HG03565 (cell line): ENCODE measurements around the gene RPS21.

Experiments
- ATAC-seq: cut with Tn5 transposase; IDR thresholded peaks from one replicate; pipeline ENCODE4 v1.9.1; 2021; ENCODE audit warnings: mild to moderate bottlenecking, moderate library complexity; ENCODE audit not compliant: unreplicated experiment

The RPS21 gene

DNA sequence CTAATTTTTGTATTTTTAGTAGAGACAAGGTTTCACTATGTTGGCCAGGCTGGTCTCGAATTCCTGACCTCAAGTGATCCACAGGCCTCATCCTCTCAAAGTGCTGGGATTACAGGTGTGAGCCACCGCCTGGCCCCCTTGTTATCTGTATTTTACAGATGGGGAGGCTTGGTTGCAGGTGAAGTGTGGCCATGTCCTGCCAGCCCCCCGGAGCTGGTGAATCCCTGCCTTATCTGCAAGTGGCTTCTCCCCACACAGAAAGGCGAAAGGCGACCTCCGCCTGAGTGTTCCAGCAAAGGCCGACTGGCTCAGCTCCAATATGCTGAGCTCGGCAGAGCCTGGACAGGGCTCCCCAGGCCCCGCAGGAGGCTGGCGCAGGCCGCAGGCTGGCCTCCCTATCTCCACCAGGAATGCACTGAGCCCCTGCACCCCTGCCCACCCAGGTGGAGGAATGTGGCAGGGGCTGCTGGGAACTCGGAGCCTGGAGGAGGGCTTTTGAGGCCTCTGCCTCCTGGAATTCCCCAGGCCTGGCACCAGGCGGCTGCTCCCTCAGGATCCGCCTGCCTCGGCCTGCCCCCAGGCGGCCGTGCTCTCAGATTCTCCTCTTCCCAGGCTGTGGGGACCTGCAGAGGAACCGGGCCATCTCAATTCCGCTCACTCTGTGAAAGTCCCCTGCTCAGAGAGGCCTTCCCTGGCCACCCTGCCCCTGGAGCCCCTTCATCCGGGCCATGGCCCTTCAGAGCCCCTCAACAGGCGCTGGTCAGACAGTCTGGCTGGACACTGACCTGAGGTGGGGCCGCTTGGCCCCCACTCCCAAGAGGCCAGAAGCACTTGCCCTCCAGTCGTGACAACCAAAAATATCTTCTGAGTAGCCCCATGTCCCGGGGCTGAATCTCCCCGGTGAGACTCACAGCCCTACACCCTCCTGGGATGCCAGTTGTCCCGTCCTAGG, 10.5 kb upstream of the RPS21 start:
- no peak for ATAC-seq

DNA sequence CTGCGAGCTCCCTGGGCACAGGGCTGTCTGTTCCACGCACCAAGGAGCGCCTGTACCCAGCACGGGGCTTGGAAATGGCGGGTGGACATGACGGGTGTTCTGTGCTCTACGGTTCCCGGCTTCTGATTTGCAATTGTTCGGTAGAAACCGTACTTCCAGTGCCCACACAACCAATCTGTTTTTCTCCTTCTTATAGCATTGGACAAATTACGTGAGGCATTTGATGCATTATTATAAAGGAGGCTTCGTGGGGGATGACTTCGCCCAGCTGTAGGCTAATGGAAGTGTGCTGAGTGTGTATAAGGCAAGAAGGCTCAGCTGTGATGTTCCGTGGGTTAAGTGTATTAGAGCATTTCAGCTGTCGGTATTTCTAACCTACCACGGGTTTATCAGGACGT, 9.8 kb upstream of the RPS21 start:
- ATAC-seq: no peak

DNA sequence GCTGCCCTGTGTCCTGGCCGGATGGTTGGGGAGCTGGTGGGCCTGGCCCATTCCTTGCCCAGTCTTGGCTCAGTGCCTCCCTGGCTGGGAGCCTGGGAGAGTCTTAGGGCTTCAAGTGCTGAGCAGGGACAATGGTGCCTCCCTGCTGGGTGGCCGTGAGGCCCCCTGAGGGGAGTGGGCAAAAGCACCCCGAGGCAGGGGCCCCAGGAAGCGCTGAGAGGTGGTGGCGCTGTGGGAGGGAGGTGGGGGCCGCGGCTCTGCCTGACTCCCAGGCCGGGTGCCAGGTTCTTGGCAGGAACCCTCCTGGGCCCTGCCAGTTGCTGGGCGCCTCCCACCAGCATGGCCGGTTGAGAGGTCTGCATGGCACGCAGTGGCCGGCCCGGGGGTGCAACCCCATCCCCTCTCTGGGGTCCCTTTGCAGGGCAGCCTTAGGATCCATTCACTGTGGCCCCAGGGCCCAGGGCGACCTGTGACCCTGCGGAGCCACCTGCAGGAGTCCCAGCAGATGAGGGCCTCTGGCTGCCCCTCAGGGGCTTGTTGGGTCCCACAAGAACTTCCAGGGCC, 9.2 kb upstream of the RPS21 start:
- no peak for ATAC-seq

DNA sequence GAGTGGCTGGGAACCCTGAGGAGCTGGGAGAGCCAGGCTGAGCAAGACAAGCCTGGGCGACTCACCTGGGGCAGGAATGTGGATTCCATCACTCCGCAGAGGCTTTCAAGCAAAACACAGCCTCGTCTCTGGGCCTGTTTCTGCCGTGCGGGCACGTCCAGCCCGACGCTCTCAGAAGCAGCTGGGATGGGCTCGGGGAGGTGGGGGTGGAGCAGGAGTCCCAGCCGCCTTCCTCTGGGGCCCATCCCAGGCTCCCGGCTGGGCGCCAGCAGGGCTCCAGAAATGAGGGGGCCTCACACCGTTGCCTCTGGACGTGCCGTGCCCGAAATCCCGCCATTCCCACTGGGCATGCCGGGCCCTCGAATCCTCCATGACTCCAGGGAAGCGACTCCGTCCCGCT, 8.7 kb upstream of the RPS21 start:
- ATAC-seq: no peak

DNA sequence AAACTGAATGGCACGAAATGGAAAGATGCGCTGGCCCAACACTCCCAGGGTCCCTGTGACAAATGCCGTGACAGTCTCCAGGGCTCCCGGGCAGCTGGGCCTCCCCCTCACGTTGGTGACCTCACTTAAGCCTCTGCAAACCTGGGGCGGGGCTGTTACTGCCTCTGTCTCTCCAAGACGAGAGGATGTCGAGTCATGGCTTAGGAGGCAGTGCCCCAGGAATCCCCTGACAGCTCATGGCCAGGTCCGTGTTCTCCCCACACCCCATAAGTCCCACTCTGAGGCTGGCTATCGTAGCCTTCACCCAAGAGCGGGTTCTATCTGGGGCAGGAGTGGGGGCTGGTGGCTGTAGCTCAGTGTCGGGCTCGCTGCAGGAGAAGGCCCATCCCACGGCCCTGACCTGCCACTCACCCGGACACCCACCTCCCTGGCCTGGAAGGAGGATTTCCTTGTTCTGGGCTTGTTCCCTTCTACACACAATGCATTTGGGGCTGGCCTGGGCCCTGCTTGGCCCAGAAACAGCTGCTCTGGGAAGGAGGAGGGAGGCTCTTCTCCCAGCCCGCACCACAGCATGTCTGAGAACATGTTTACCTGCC, 5.6 kb upstream of the RPS21 start:
- ATAC-seq: no peak

DNA sequence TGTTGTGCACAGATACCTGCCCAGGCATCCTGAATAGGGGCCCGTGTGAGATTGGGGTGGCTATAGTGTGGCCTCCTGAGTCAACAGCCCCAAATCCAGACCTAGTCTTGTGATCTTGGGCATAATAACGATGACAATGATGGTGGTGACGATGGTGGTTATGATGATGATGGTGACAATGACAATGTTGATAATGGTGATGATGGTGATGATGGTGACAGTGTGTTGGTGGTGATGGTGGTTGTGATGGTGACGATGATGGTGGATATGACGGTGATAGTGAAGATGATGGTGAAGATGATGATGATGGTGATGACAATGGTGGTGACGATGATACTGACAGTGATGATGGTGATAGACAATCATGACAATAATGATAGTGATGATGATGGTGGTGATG, 5.1 kb upstream of the RPS21 start:
- ATAC-seq: no peak

DNA sequence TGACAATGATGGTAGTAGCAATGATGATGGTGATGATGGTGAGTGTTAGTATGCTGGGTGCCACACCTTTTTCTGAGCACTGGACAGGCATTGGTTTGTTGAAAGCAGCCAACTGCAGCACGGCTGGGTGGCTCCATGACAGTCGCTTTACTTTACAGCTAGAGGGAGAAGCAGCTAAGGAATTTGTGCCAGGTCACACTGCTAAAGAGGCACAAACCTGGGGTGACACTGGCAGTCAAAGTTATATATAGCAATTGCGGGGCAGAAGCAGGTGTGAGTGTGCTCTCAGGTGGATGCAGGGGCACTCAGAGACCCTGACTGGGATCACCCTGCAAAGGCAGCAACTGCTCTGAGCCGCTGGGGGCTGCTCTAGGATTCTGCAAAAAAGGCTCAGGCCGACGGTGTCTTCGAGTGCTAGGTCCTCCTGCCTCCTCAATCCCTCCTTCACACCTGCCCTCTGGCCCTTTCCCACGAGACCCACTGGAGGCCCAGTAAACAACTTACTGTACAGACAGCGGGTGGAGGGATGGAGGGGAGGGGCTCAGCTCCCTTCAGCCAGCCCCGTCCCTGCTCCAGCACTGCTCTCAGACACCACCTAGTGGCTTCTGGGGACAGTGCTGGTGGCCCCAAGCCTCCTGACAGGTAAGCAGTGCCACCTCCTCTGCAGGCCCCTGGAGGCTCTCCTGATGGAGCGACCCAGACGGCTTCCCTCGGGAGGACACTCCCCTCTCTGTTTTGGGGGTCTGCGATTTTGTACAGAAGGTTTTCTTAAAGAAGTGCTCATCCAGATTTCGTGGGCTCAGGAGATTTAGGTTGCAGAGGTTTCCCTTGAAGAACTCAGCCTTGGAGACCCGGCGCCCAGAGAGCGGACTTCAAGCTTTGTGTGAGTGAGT, 4.4 kb upstream of the RPS21 start:
- ATAC-seq: no peak

DNA sequence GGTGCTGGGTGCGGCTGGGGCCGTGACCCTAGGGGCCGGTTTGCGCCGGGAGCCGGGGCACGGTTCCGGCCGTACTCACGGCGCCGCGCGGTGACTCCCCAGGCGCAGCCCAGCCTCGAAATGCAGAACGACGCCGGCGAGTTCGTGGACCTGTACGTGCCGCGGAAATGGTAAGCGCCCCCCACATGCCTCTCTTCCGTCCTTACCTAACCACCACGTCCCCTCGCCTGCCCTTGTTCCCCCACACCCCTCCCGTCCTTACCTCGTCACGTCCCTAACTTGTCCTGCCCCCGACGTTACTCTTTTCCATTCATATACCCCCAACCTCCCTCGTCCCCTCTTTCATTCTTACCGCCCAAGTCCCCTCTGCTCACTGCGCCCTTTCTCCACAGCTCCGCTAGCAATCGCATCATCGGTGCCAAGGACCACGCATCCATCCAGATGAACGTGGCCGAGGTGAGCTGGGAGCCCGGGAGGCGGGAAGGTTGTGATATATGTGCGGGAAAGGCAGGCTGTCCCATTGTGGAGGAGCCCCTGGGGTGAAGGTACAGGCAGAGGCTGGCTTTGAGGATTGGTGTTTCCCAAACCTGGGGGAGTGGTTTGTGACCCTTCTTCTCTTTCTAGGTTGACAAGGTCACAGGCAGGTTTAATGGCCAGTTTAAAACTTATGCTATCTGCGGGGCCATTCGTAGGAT, 463 bp downstream of the RPS21 start:
- ATAC-seq: no peak

DNA sequence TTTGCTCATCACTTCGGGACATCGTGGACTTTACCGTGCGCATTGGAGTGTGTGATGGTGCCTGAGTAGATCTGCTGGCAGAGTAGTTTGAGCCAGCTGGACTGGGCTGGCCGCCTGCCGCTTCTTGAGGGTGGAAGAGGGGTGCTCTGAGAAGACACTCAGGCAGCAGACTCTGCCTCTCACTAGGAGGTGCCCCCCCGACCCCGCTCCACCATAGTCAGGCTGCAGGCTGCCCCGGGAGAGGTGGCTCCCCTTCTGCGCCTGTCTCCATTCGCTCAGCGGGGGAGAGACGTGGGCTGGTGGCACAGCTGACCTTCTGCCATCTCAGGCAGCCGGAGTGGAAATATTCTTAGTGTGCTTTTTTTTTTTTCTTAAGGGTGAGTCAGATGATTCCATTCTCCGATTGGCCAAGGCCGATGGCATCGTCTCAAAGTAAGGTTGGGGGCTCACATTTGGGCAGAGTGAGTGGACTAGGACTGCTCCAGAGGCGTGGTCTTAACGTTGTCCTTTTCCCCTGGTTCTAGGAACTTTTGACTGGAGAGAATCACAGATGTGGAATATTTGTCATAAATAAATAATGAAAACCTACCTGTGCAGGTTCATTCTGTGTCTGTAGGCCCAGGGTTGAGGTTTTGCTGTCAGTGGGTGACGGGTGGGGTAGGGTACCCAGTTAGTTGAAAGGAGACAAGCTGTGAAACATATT, 1.2 kb downstream of the RPS21 start:
- no peak for ATAC-seq

DNA sequence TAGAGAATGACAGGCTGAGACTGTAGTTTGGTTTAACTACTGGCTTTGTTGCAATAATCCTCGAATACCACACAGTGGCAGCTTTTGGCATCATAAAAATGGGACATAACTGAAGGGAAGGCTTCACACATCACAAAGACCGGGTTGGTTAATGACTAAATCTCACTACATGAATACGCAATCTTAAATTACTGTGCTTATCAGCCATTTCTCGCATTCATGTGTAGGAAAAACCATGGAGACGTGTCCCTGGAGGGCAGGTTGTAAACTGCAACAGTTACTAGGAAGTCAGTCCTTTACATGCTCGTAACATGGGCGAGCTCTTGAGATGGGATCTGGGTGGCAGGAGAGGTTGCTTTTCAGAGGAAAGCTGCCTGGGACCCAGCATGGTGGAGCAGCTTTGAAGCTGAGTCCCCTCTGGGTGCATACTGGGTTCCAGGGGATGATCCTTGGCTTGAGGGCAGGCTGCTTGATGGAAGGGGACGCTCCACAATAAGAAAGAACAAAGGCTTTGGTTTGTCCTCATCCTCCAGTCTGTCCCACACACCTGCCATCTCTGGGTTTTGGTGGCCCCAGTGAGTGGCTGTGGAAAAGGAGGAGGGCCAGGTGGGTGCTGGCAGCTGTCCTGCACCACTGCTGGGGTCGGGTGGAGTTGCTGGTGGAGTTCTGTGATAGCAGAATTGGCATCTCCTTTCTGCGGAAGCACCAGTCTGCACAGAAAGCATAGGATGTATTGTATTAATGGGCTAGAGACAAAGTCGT, 2.1 kb downstream of the RPS21 start:
- ATAC-seq: no peak

DNA sequence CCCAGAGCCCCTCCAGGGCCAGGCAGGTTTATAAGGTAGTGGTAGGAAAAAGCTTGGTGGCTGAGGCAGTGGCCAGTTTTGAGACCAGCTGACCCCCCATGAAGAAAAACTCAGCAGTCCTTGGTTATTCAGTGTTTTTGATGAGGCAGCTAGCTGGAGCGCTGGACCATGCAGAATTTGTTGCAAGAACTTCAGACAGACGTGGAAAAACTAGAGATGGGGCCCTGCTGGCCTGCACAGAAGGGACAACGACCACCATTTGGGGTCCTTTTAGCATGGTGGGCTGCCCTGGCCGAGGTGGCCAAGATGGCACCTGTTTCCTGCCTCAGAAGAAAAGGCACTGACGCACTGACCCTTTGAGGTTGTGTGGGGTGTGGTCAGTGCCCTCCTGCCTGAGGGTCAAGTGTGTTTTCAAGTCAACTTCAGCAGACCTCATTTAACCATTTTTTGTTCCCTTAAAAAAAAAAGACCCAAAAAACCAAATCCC, 2.7 kb downstream of the RPS21 start:
- no peak for ATAC-seq

DNA sequence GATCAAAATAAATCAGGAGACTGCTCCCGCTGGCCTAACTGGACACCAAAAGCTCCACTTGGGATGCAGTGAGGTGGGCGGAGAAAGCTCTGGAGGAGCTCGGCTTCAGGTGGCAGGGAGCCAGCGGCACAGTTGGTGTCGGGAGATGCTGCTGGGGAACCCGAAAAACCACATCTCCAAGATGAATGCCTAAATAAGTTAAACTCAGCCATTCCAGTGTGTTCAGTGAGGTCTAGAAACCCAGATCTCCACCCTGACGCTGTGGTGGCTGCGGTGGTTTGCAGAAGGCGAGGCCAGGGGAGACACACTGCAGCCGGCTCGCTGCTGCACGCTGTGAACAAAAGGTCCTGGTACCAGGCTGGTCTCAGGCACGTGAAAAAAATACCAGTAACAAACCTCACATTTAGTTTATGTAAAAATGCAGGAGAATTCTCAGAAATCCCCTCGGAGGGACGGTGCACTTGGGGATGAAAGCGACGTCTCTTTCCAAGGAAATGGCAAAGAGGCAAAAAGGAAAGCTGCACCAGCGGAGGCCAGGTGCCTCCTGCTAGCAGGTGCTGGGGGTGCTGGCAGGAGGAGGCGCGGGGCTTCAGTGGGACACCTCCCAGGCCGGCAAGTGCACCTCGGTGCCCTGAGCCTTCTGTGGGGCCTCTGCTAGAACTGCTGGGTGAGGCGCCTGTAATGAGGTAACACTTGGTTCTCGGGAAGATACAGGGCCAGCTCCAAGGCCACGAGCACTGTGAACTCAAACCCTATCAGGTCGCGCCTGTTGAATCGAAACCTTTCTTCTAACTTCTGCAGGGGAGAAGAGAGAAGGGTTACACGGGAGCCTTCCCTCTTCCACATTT, 3.6 kb downstream of the RPS21 start:
- ATAC-seq: no peak

DNA sequence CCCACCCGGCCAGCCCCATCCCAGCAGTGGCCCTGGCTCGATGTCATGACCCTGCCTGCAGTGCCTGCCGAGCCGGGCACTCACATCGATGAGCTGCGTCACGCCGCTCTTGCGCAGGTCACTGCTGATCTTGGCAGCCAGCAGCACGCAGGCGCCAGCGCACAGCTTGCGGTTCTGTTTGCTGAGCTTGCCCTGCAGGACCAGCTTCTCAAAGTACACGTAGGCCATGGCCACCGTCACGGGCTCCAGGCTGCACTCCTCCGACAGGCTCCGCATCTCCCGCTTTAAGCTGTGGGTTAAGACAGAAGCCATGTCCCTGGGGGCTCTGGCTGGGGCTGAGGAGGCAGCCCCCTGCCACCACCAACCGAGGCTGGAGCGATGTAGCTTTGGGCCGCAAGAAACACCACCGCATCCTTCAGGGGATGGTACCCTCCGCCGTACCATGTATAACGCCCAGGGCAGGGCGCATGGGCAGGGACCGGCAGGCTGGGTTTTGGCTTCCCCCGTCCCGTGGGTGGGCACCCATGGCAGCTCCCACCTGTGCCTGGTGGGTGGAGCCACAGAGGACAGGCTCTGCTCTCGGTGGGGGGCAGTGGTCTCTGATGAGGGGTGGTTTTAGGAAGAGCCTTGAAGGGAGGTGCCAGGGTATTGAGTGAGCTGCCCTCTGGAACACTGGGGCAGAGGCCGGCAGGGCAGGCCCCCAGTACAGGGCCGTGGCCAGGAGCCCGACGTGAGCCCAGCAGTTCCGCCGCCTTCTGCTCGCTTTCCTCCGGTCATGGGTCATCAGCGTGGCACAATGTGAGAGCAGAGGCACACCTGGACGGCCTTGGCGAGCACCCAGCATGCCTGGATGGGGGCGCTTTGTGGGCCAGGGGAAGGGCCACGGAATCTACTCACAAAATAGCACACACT, 4.5 kb downstream of the RPS21 start:
- ATAC-seq: no peak

DNA sequence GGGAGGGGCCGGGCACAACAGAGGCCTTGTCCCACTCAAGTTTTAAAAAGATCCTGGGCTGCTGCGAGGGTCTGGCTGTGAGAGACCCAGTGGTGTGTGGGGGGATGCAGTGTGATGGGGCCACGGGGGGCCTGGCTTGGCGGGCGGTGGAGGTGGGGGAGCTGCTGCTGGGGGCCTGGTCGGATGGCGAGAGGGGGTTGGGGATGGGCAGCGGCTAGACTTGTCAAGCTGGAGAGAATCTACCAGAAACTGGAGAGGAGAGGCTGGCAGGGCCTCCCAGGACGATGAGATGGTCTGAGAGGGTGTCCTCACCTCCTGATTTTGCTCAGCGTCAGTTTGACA, 5.1 kb downstream of the RPS21 start:
- no peak for ATAC-seq

DNA sequence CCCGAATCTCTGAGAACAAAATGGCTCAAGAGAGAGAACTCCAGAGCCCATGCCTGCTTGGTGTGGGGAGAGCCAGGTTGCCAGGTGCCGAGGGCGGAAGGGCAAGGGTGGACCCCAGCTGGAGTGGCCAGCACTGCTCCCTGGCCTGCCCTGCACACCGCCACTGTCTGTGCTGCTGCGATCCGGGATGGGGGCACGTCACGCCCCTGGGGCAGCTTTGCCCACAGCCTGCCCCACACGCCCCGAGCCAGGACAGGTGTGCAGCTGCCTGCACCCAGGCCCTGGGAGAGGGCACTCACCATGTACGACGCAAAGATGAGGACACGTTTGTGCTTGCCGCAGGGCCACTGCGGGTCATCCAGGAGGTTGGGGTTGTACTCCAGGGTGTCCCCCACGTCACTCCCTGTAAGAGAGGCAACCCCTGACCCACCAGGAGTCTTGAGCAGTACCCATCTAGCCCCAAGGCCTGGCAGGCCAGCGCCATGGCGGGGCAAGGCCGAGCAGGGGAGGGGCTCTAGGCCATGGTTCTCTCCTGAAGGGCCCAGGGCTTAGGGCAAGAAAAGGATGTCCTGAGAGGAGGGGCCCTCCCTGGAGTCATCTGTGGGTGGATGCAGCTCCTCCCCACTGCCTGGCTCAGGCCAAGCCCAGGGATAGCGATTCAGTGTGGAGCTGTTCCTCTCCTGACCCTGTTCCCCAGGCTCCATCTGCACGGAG, 5.9 kb downstream of the RPS21 start:
- ATAC-seq: no peak

DNA sequence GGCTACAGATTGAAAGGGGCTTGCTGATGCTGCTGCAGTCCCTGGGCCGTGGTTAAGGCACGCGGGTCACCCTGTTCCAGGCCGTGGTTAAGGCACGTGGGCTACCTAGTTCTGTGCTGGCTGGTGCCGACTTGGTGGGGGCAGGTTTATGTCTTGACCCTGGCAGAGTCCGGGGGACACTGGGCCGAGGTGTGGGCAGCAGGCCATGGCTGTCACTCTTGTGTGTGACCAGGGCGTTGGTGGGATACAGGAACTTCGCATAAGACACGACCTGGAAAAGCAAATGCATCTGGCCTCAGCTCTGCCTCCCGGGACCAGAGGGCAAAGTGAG, 6.4 kb downstream of the RPS21 start:
- ATAC-seq: no peak

DNA sequence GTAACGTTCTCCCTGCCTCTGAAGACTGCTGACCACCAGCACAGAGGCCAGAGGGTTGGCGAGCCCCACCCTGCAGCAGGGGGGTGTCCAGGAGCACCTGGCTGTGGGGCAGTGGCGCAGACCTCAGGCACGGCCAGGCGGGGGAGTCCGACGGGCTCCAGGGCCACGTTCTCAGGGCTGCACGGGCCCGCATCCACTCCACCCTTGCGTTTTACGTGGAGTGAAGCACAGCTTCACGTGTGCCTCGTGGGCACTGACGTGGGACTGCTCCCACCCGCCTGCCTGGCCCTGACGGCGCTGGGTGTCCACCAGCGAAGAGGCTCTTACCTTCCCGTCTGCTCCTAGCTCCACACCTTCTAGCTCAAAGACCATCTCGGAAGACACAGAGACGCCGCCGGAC, 6.9 kb downstream of the RPS21 start:
- ATAC-seq: no peak
